Measurements from ENCODE around the gene TLE6.

The TLE6 gene

GRCh38 chr19:2967972-2968371 lies 9.4 kb upstream of the TLE6 start:
- Histone ChIP-seq H3K18ac (ENCODE audit: low read length) (no peak overlapping the region), H3K4ac (ENCODE audit: low read depth, low read length) (no peak overlapping the region), H3K9ac (ENCODE audit: low read length) (no peak overlapping the region), H2AFZ (ENCODE audit: insufficient read depth, low read length, poor library complexity) (no peak overlapping the region), H3K4me2 (ENCODE audit: low read length) (no peak overlapping the region), H3K4me1 (ENCODE audit: control insufficient read depth in 1 of 2, insufficient read depth in 2 of 2, low read length in 2 of 2) (peaks cover 10 to 14% of the 10 kb centered on the region in 2 experiments), H3K23ac (ENCODE audit: low read length) (no peak overlapping the region), H4K12ac (ENCODE audit: low read depth, low read length) (no peak overlapping the region), H2BK12ac (ENCODE audit: low read length) (no peak overlapping the region), H2BK120ac (ENCODE audit: insufficient read depth, low read length, poor library complexity) (peak overlapping the region; percentile 33), H3K79me1 (ENCODE audit: low read length) (peaks cover 13% of the 10 kb centered on the region), H2BK5ac (ENCODE audit: low read depth, low read length, poor library complexity) (no peak overlapping the region), H2AK5ac (ENCODE audit: low read length) (no peak overlapping the region), H4K91ac (ENCODE audit: low read depth, low read length) (no peak overlapping the region), H3K36me3 (ENCODE audit: control insufficient read depth in 1 of 2, insufficient read depth in 2 of 2, low read length in 2 of 2) (no peaks in the 10 kb centered on the region), H4K8ac (ENCODE audit: low read depth, low read length) (no peak overlapping the region), H3K27me3 (ENCODE audit: insufficient read depth, low read length) (no peaks in the 10 kb centered on the region), H3K14ac (ENCODE audit: low read length) (no peak overlapping the region), H3K4me3 (ENCODE audit: low read depth, low read length) (no peak overlapping the region), H3K27ac (ENCODE audit: low read depth, low read length) (no peak overlapping the region), H3K9me3 (ENCODE audit: insufficient read depth, low read depth, low read length) (no peaks in the 10 kb centered on the region), H3K79me2 (ENCODE audit: control insufficient read depth, insufficient read depth, low read length, poor library complexity) (no peaks in the 10 kb centered on the region)
- WGBS (ENCODE audit: extremely low coverage, insufficient coverage, insufficient read length), result no CpG with 5 or more reads among the region's 8 CpGs
- peak in 1 of 2 donors; percentile 56 for DNase-seq

- H3K79me2 ChIP-seq (ENCODE audit: control insufficient read depth, insufficient read depth, low read length, poor library complexity), result no peaks in the 10 kb centered on the region
These were observed 8.3 kb upstream of the TLE6 start for GRCh38 chr19:2969104-2969504.

DNA sequence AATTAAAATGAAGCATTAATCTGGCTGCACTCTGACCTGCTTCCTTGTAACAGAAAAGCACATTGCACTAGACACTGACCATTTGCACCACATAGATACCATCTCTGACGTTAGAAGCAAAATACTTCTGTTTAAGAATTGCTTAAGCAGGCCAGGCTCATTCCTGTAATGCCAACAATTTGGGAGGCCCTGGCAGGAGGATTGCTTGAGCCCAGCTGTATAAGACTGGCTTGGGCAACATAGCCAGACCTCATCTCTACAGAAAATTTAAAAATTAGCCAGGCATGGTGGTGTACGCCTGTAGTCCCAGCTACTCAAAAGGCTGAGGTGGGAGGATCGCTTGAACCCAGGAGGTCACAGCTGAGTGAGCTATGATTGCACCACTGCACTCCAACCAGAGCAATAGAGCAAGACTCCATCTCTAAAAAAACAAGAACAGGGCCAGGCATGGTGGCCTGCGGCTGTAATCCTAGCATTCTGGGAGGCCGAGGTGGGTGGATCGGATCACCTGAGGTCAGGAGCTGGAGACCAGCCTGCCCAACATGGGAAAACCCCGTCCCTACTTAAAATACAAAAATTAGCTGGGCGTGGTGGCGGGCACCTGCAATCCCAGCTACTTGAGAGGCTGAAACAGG lies 7.0 kb upstream of the TLE6 start:
- Histone ChIP-seq H3K4me3 (ENCODE audit: low read depth, low read length) (no peak overlapping the region), H3K14ac (ENCODE audit: low read length) (peak overlapping the region; percentile 24), H3K36me3 (ENCODE audit: control insufficient read depth in 1 of 2, insufficient read depth in 2 of 2, low read length in 2 of 2) (no peaks in the 10 kb centered on the region), H2AFZ (ENCODE audit: insufficient read depth, low read length, poor library complexity) (no peak overlapping the region), H3K79me1 (ENCODE audit: low read length) (peaks cover 13% of the 10 kb centered on the region), H3K4me1 (ENCODE audit: control insufficient read depth in 1 of 2, insufficient read depth in 2 of 2, low read length in 2 of 2) (peaks cover 10 to 14% of the 10 kb centered on the region in 2 experiments), H3K18ac (ENCODE audit: low read length) (peak overlapping the region; percentile 10), H4K91ac (ENCODE audit: low read depth, low read length) (no peak overlapping the region), H3K79me2 (ENCODE audit: control insufficient read depth, insufficient read depth, low read length, poor library complexity) (no peaks in the 10 kb centered on the region), H3K27ac (ENCODE audit: low read depth, low read length) (peak overlapping the region; percentile 39), H2AK5ac (ENCODE audit: low read length) (no peak overlapping the region), H2BK5ac (ENCODE audit: low read depth, low read length, poor library complexity) (peak overlapping the region; percentile 76), H3K4ac (ENCODE audit: low read depth, low read length) (no peak overlapping the region), H2BK120ac (ENCODE audit: insufficient read depth, low read length, poor library complexity) (peak overlapping the region; percentile 80), H3K23ac (ENCODE audit: low read length) (no peak overlapping the region), H3K27me3 (ENCODE audit: insufficient read depth, low read length) (peaks cover 3% of the 10 kb centered on the region), H3K4me2 (ENCODE audit: low read length) (no peak overlapping the region), H2BK12ac (ENCODE audit: low read length) (no peak overlapping the region), H3K9me3 (ENCODE audit: insufficient read depth, low read depth, low read length) (no peaks in the 10 kb centered on the region), H4K8ac (ENCODE audit: low read depth, low read length) (peak overlapping the region; percentile 11), H4K12ac (ENCODE audit: low read depth, low read length) (no peak overlapping the region), H3K9ac (ENCODE audit: low read length) (no peak overlapping the region)
- no CpG with 5 or more reads among the region's 9 CpGs for WGBS (ENCODE audit: extremely low coverage, insufficient coverage, insufficient read length)
- peak; percentile 96 to 99 for DNase-seq

More at GRCh38 chr19:2969104-2969504, 8.3 kb upstream of the TLE6 start:
- no peak overlapping the region for H3K27ac ChIP-seq (ENCODE audit: low read depth, low read length)
- no peaks in the 10 kb centered on the region for H3K27me3 ChIP-seq (ENCODE audit: insufficient read depth, low read length)
- H4K12ac ChIP-seq (ENCODE audit: low read depth, low read length), result no peak overlapping the region
- H2BK5ac ChIP-seq (ENCODE audit: low read depth, low read length, poor library complexity), result peak overlapping the region; percentile 2
- H2BK12ac ChIP-seq (ENCODE audit: low read length), result peak overlapping the region; percentile 51
- no peaks in the 10 kb centered on the region for H3K36me3 ChIP-seq (ENCODE audit: control insufficient read depth in 1 of 2, insufficient read depth in 2 of 2, low read length in 2 of 2)
- H2AFZ ChIP-seq (ENCODE audit: insufficient read depth, low read length, poor library complexity), result no peak overlapping the region
- peaks cover 13% of the 10 kb centered on the region for H3K79me1 ChIP-seq (ENCODE audit: low read length)
- DNase-seq, result peak in 1 of 2 donors; percentile 47
- no CpG with 5 or more reads among the region's 5 CpGs for WGBS (ENCODE audit: extremely low coverage, insufficient coverage, insufficient read length)
- H3K4ac ChIP-seq (ENCODE audit: low read depth, low read length), result no peak overlapping the region
- peak overlapping the region; percentile 73 for H4K91ac ChIP-seq (ENCODE audit: low read depth, low read length)
- H3K4me3 ChIP-seq (ENCODE audit: low read depth, low read length), result no peak overlapping the region
- H3K23ac ChIP-seq (ENCODE audit: low read length), result no peak overlapping the region
- peak overlapping the region; percentile 2 for H3K14ac ChIP-seq (ENCODE audit: low read length)
- H3K4me2 ChIP-seq (ENCODE audit: low read length), result no peak overlapping the region
- no peak overlapping the region for H3K9ac ChIP-seq (ENCODE audit: low read length)
- peak overlapping the region; percentile 23 for H4K8ac ChIP-seq (ENCODE audit: low read depth, low read length)
- peak overlapping the region; percentile 65 for H3K18ac ChIP-seq (ENCODE audit: low read length)
- peak overlapping the region; percentile 86 for H2BK120ac ChIP-seq (ENCODE audit: insufficient read depth, low read length, poor library complexity)
- H3K9me3 ChIP-seq (ENCODE audit: insufficient read depth, low read depth, low read length), result no peaks in the 10 kb centered on the region
- peaks cover 10 to 14% of the 10 kb centered on the region in 2 experiments for H3K4me1 ChIP-seq (ENCODE audit: control insufficient read depth in 1 of 2, insufficient read depth in 2 of 2, low read length in 2 of 2)
- H2AK5ac ChIP-seq (ENCODE audit: low read length), result no peak overlapping the region

DNA sequence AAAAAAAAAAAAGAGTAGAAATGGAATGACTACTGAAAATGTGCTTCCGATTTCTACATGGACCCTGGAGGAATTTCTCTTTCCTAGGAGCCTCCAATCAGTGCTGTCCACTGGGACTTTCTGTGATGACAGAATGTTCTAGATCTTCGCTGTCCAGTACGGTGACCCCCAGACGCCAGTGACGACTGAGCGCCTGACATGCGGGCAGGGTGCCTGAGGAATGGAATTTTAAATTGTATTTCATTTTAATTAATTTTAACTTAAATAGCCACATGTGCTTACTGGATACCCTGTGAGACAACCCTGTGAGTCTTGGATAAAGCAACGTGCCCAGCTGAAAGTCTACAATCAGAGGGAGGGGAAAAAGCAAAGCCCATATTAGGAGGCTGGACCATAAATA lies 4.1 kb upstream of the TLE6 start:
- Histone ChIP-seq H3K18ac (ENCODE audit: low read length) (no peak overlapping the region), H3K27me3 (ENCODE audit: insufficient read depth, low read length) (peaks cover 8% of the 10 kb centered on the region), H3K14ac (ENCODE audit: low read length) (no peak overlapping the region), H3K4me2 (ENCODE audit: low read length) (no peak overlapping the region), H2AK5ac (ENCODE audit: low read length) (no peak overlapping the region), H3K79me1 (ENCODE audit: low read length) (peaks cover 13% of the 10 kb centered on the region), H3K27ac (ENCODE audit: low read depth, low read length) (no peak overlapping the region), H3K4ac (ENCODE audit: low read depth, low read length) (no peak overlapping the region), H3K79me2 (ENCODE audit: control insufficient read depth, insufficient read depth, low read length, poor library complexity) (no peaks in the 10 kb centered on the region), H3K4me1 (ENCODE audit: control insufficient read depth in 1 of 2, insufficient read depth in 2 of 2, low read length in 2 of 2) (peaks cover 17% of the 10 kb centered on the region in 2 experiments), H4K8ac (ENCODE audit: low read depth, low read length) (no peak overlapping the region), H3K9me3 (ENCODE audit: insufficient read depth, low read depth, low read length) (no peaks in the 10 kb centered on the region), H4K91ac (ENCODE audit: low read depth, low read length) (no peak overlapping the region), H3K4me3 (ENCODE audit: low read depth, low read length) (no peak overlapping the region), H3K9ac (ENCODE audit: low read length) (no peak overlapping the region), H2BK5ac (ENCODE audit: low read depth, low read length, poor library complexity) (no peak overlapping the region), H3K36me3 (ENCODE audit: control insufficient read depth in 1 of 2, insufficient read depth in 2 of 2, low read length in 2 of 2) (no peaks in the 10 kb centered on the region), H2BK120ac (ENCODE audit: insufficient read depth, low read length, poor library complexity) (no peak overlapping the region), H3K23ac (ENCODE audit: low read length) (no peak overlapping the region), H2BK12ac (ENCODE audit: low read length) (no peak overlapping the region), H2AFZ (ENCODE audit: insufficient read depth, low read length, poor library complexity) (no peak overlapping the region), H4K12ac (ENCODE audit: low read depth, low read length) (no peak overlapping the region)
- DNase-seq, result peak in 1 of 2 donors; percentile 55
- WGBS (ENCODE audit: extremely low coverage, insufficient coverage, insufficient read length), result no CpG with 5 or more reads among the region's 8 CpGs

All from trophoblast cell (in vitro differentiated cells and primary cell).